ENCODE results near the gene ATP5ME.

The ATP5ME gene

DNA sequence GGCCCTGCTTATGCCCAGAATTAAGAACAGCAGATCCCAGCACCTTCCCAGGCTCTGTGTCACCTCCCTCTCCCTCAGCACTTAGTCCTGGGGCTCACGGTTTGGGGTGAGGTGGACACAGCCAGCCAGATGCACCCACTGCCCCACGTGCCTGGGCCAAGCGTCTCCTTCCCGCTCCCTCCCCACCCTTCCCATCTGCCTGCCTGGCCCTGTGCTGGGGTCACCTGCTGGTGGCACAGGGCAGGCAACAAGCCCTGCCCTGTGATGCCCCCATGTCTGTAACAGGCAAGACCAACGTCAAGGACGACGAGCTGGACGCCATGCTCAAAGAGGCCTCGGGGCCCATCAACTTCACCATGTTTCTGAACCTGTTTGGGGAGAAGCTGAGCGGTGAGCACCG is 5.6 kb upstream of the ATP5ME start:
- Mint-ChIP-seq H3K36me3 (ENCODE audit: low read depth) (no peaks in the 10 kb centered on the region), H3K4me3 (peak overlapping the region; percentile 19 to 69 (median 26)), H3K27ac (no peak overlapping the region), H3K27me3 (ENCODE audit: low read depth) (peaks cover 7% of the 10 kb centered on the region), H3K4me1 (peaks cover 20% of the 10 kb centered on the region), H3K9me3 (no peaks in the 10 kb centered on the region)
- TF ChIP-seq, protein P1, sequence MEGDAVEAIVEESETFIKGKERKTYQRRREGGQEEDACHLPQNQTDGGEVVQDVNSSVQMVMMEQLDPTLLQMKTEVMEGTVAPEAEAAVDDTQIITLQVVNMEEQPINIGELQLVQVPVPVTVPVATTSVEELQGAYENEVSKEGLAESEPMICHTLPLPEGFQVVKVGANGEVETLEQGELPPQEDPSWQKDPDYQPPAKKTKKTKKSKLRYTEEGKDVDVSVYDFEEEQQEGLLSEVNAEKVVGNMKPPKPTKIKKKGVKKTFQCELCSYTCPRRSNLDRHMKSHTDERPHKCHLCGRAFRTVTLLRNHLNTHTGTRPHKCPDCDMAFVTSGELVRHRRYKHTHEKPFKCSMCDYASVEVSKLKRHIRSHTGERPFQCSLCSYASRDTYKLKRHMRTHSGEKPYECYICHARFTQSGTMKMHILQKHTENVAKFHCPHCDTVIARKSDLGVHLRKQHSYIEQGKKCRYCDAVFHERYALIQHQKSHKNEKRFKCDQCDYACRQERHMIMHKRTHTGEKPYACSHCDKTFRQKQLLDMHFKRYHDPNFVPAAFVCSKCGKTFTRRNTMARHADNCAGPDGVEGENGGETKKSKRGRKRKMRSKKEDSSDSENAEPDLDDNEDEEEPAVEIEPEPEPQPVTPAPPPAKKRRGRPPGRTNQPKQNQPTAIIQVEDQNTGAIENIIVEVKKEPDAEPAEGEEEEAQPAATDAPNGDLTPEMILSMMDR (IDR thresholded peaks at IDR 0.05; ENCODE audit: unreplicated experiment in 3 of 3), result no peak

DNA sequence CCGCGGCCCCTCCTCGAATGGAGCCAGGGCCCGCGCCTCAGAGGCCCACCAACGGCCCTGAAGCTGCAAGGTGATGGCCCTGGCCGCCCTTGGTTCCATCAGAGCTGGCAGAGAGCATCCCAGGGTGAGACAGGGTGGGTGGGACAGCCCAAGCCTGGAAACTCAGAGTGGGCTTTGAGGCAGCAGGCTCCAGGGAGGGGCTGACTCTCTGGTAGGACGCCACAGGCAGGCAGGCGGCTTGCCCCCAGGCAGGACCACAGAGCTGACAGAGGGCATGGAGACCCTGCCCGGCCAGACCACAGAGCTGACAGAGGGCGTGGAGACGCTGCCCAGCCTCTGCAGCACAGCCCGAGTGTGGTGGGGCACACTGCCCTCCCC is 5.0 kb upstream of the ATP5ME start:
- TF ChIP-seq, protein P1 (IDR thresholded peaks at IDR 0.05; ENCODE audit: unreplicated experiment in 3 of 3), result no peak
- Mint-ChIP-seq H3K27me3 (ENCODE audit: low read depth) (peaks cover 7% of the 10 kb centered on the region), H3K9me3 (no peaks in the 10 kb centered on the region), H3K27ac (no peak overlapping the region), H3K4me1 (peaks cover 20% of the 10 kb centered on the region), H3K36me3 (ENCODE audit: low read depth) (no peaks in the 10 kb centered on the region), H3K4me3 (peak overlapping the region in 2 of 3 experiments; percentile 14 to 56)

DNA sequence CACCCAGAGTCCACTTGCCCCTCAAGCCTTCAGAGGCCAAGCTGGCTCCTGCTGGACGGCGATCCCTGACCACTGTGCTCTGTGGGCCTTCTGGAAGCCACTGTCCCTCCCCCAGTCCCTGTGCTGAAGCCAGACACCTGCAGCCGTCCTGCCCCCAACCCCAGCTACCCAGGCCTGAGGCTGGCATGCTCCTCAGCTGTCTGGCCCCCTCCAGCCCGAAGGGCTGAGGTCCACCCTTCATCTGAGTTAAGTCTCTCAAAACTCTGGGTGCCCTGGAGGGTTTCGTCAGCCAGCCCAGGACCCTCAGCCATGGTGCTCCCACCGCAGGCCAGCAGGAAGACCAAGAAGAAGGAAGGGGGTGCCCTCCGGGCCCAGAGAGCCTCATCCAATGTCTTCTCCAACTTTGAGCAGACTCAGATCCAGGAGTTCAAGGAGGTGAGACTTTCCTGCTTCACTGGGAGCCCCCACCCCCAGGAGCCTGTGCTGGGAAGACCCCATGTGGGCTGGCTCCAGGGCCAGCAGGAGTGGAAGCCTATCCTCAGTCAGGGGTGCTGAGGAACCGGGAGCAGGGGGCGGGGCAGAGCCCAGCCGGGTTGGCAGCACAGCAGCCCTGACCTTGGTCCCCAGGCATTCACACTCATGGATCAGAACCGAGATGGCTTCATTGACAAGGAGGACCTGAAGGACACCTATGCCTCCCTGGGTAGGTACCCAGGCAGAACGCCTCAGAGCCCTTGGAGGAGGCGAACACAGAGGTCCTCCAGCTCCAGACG is 4.4 kb upstream of the ATP5ME start:
- H3K4me1 Mint-ChIP-seq, result peaks cover 15% of the 10 kb centered on the region
- TF ChIP-seq, protein P1 (IDR thresholded peaks at IDR 0.05; ENCODE audit: unreplicated experiment in 3 of 3), result no peak
- H3K27me3 Mint-ChIP-seq (ENCODE audit: low read depth), result peaks cover 7% of the 10 kb centered on the region
- peak overlapping the region in 1 of 3 experiments; percentile 59 for H3K27ac Mint-ChIP-seq
- no peaks in the 10 kb centered on the region for H3K9me3 Mint-ChIP-seq
- no peaks in the 10 kb centered on the region for H3K36me3 Mint-ChIP-seq (ENCODE audit: low read depth)
- peak overlapping the region; percentile 53 to 82 (median 76) for H3K4me3 Mint-ChIP-seq

DNA sequence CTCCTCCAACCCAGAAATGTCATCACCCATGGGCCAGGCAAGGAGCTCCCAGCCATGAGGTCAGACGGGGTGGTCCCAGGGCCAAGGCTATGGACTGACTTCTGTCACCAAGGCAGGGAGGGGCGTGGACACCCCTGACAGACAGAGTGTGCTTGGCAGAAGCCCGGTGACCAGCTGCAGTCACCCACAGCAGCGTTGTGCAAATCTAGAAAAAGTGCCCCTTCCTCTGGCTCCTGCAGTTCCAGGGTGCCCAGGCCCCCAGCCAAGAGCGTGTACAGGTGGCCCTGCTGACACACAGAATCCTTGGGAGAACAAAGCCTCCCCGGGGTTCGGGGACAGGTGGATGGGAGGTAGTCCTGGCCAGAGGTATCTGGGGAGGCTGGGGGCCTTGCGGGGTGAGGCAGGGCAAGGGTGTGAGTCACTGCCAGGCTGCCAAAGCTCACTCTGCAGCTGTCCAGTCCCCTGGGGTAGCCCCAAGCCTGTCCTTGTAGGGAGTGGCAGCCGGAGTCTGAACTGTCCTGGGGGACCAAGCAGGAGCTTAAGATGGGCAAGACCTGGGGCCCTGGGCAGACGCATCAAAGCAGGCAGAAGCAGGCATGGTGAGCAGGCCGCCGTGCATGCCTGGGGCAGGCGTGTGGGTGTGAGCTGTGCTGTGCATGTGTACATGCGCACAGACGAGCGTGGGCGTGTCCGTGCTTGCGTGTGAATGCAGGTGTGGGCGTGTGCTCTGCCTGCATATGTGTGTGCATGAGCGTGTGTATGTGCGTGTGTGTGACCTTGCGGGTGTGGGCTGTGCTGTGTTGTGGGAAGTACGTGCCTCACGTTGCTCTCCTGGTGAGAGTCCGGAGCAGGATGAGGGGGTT is 3.6 kb upstream of the ATP5ME start:
- Mint-ChIP-seq H3K4me1 (peaks cover 20% of the 10 kb centered on the region), H3K36me3 (ENCODE audit: low read depth) (peaks cover 5% of the 10 kb centered on the region), H3K27me3 (ENCODE audit: low read depth) (peaks cover 7% of the 10 kb centered on the region), H3K4me3 (peak overlapping the region; percentile 61 to 82 (median 76)), H3K9me3 (no peaks in the 10 kb centered on the region), H3K27ac (peak overlapping the region; percentile 55 to 85 (median 59))
- TF ChIP-seq, protein P1 (IDR thresholded peaks at IDR 0.05; ENCODE audit: unreplicated experiment in 3 of 3), result no peak

DNA sequence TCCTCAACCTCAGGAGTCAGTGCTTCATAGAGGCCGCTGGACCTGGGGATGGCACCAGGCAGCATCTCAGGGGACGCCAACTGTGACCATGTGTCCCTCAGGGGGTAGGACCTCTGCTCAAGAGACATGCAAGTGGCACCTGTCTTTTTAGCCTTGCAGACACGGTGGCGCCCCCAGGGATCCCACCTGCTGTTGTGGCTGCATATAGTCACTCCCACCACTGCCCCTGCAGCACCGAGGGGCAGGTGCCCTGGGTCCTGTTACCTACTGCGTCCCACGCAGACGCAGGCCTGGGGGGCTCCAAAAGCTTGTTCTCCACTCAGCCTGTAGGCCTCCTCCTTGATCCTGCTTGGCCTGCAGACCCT is 2.8 kb upstream of the ATP5ME start:
- Mint-ChIP-seq H3K36me3 (ENCODE audit: low read depth) (peaks cover 9% of the 10 kb centered on the region), H3K27ac (peak overlapping the region; percentile 55 to 70 (median 59)), H3K4me1 (peaks cover 20% of the 10 kb centered on the region), H3K27me3 (ENCODE audit: low read depth) (peaks cover 7% of the 10 kb centered on the region), H3K9me3 (no peaks in the 10 kb centered on the region), H3K4me3 (peak overlapping the region; percentile 90 to 95 (median 94))
- TF ChIP-seq, protein P1 (IDR thresholded peaks at IDR 0.05; ENCODE audit: unreplicated experiment in 3 of 3), result no peak
